ENCODE measurements around the gene MOSPD2.

The MOSPD2 gene

GRCh38 chrX:14946606-14947155 lies 73.5 kb downstream of the MOSPD2 start:
- in situ Hi-C loops (cut with MboI; ENCODE audit: low sequenced_read_pairs, unreplicated experiment), result no loop called here
- no peak for DNase-seq (ENCODE audit: low spot score)
- no peak for TF ChIP-seq CTCF (IDR thresholded peaks at IDR 0.05; ENCODE audit: borderline replicate concordance, control extremely low read depth, extremely low read depth, insufficient read depth, missing control alignments)

- in situ Hi-C loops (cut with MboI; ENCODE audit: low sequenced_read_pairs, unreplicated experiment), result no loop called here
- no peak for DNase-seq (ENCODE audit: low spot score)
- no peak for TF ChIP-seq CTCF (IDR thresholded peaks at IDR 0.05; ENCODE audit: borderline replicate concordance, control extremely low read depth, extremely low read depth, insufficient read depth, missing control alignments)
These were observed 75.5 kb downstream of the MOSPD2 start for GRCh38 chrX:14948691-14949090.

- no peak for DNase-seq (ENCODE audit: low spot score)
- in situ Hi-C loops (cut with MboI; ENCODE audit: low sequenced_read_pairs, unreplicated experiment), result no loop called here
- no peak for TF ChIP-seq CTCF (IDR thresholded peaks at IDR 0.05; ENCODE audit: borderline replicate concordance, control extremely low read depth, extremely low read depth, insufficient read depth, missing control alignments)
These were observed 83.8 kb downstream of the MOSPD2 start for GRCh38 chrX:14956813-14957582.

- no peak for TF ChIP-seq CTCF (IDR thresholded peaks at IDR 0.05; ENCODE audit: borderline replicate concordance, control extremely low read depth, extremely low read depth, insufficient read depth, missing control alignments)
- no peak for DNase-seq (ENCODE audit: low spot score)
- in situ Hi-C loops (cut with MboI; ENCODE audit: low sequenced_read_pairs, unreplicated experiment), result no loop called here
These were observed 90.4 kb downstream of the MOSPD2 start for GRCh38 chrX:14963447-14964236.

GRCh38 chrX:14964500-14964899 lies 91.3 kb downstream of the MOSPD2 start:
- no peak for DNase-seq (ENCODE audit: low spot score)
- TF ChIP-seq CTCF (IDR thresholded peaks at IDR 0.05; ENCODE audit: borderline replicate concordance, control extremely low read depth, extremely low read depth, insufficient read depth, missing control alignments), result no peak
- in situ Hi-C loops (cut with MboI; ENCODE audit: low sequenced_read_pairs, unreplicated experiment), result no loop called here

Data from GM13976 (cell line).